Measurements from ENCODE around the gene RASSF8.

RASSF8 gene

DNA sequence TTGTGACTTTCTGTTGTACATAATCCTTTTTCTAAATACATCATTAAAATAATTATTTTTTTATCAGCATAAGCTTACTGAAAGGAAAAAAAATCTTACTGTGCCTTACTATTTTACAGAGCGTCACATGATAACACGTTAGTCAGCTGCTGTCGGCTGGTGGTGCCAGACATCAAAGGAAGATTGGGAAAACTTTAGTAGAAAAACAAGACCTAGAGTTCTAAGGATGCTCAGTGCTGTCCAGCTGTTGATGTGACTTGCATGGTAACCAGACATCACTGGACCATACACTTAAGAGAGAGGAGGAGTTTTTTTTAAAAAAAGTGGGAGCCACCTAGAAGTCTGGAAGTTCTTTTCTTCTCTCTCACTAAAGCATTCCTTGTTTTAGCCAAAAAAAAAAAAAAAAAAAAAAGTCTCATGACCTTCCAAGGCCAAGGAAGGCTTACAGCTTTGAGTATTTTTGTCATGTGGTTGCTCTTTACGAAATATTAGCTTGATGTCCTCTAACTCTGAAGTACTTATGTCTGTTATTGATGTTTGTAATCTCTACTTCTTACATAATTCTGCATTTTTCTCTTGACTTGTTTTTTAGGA lies 4.5 kb downstream of the RASSF8 start:
- DNase-seq: no peak

DNA sequence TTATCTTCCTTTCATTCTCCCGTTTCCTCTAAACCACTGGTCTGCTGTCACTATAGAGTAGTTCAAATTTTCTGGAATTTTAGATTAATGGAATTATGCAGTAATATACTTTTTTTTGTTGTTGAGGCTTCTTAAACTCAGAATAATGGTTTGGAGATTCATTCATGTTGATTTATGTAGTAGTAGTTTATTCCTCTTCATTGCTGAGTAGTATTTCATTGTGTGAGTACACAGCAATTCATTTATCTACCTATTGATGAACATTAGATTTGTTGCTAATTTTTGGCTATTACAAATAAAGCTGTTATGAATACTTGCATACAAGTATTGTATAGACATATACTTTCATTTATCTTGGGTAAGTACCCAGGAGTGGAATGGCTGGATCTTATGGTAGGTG lies 7.2 kb downstream of the RASSF8 start:
- DNase-seq: no peak

DNA sequence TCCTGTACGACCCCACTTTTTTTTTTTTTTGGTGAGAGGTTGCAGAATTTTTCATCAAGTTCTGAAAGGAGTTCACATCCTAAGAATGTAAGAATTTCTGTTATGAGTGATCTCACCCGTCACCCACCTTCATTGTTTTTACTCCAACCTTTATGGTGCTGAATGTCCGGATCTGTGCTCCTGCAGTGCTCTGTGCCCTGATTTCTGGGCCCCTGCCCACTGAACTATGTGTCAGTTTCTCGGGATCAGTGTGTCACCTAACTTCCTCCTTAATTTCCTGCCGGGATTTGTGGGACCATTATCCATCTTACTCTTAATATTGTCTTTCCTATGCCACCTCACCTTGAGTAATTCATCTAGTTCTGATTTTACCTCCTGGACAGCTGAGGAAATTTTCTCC lies 11.6 kb downstream of the RASSF8 start:
- no peak for DNase-seq

DNA sequence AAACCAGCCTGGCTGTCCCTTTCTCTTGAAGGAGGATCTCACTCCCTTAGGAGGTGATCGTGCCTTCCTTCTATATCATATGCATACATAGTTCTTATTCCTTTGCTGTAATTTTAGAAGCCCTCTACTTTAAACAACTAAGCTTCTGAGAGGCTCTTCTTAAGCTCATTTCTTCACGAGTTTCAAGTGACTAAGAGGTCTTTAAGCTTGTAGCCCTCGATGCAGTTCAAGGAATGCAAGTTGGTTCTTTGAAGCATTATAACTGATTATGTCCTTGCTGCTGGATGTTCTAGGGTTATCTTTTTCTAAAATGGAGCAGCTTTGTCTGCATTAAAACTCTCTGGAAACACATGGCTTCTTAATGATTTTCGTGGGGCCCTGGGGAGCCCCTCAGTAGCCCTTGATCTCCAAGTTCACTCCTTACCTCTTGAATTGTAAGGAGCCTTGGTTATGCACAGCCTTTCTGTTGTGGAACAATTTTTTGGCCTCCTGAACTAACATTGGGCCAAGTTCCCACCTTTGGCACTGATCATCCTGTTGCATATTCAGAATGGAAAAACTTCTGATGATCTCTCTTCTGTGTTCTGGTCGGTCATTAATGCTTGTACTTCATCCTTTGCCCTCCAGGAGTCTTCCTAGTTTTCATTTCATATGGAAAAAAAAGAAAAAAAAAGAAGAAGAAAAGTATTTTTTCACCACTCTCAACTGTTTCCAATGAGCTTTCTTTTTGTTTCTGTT lies 12.6 kb downstream of the RASSF8 start:
- no peak for DNase-seq

DNA sequence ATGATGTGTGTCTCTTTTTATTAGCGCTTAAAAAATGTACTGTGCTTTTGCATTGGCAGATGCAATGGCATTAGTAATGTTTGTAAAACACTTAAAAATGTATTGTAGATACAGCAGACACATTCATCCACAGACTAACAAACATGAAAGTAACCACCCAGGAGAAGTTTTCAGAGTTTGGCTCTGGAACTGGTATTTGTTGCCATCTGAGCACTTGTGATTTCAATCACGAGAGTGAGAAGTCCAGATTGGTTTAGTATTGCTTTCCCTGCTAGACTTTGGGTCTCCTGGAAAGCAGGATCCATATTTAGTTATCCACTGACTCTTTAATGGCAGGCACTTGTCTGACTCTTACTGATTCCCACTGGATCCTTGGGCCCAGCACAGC lies 13.2 kb downstream of the RASSF8 start:
- no peak for DNase-seq

DNA sequence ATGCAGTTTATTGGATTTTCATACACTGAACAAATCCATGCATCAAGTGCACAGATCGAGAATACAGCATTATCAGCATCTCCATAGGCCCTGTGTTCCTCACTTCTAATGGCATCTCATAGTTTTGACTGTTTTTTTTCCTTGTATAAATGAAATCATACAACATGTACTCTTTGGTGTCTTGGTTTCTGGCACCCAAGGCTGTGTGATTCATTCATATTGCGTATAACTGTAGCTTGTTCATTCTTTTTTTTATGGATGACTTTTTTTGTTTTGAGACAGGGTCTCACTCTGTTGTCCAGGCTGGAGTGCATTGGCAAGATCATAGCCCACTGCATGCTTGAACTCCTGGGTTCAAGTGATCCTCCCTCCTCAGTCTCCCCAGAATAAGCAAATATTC lies 14.3 kb downstream of the RASSF8 start:
- DNase-seq: no peak

DNA sequence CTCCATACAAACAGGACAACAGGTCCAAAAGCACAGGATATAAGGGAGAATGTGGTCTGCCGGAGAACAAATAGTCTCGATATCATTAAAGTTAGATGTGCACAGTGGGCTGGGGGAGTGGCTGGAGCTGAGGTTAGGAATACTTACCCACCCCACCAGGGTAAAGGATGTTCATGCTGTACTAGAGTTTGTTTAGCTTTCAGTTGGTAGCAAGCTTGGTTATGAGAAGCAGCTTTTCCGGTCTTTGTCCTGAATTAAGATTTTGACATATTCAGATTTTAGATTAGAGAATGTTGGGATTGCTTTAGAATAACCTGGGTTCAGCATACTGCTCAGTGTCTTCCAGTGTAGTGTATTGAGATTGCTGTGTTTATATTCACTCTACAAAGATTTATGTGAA lies 16.7 kb downstream of the RASSF8 start:
- no peak for DNase-seq

DNA sequence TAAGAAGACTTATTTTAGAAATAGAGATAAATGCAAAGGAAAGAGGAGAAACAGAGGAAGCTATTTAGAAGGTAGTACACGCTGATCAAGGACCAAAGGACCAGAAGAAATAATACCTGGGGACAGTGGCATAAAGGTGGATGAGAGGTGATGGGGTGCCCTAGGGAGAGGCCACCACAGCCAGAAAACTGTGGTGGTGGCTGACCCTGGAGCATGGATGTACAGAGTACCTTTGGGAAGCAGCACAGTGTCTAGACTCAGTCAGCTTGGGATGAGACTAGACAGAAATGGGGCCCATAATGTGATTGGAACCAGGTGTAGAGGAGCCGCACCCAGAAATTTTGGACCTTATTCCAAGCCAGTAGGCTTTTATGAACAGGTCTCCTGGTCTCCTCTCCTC lies 17.2 kb downstream of the RASSF8 start:
- DNase-seq: no peak

DNA sequence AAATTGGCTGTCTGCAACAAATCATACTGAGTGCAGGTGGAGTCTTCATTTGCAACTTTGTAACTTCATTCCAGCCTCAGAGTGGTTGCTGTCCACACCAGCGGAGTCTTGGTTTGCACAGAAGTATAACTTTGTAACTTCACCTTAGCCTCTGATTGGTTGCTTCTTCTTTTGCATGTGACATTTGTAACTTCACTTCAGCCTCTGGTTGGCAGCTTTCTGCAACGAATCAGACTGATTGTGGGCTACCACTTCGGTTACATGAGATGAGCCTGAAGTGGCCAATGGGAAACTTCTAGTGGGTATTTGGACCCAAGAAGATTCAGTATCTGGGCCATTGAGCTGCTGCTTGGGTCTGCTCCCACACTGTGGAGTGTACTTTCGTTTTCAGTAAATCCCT lies 17.8 kb downstream of the RASSF8 start:
- DNase-seq: no peak

DNA sequence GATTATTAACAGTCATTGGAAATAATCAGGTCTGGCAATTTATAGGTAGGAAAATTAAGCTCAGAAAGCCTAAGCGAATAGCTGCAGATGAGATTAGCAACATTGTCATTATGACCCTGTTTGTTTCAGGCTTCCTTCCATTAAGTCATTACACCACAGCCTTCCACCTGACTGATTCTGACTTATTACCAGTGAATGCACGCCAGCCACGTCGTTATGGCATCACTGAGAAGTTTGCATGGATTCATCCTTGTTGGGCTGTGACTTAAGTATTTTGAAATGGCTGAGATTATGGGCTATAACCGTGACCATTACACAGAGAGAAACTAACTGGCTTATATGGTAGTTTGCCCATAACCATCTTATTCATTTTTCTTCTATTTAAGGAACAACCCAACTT lies 18.6 kb downstream of the RASSF8 start:
- no peak for DNase-seq

DNA sequence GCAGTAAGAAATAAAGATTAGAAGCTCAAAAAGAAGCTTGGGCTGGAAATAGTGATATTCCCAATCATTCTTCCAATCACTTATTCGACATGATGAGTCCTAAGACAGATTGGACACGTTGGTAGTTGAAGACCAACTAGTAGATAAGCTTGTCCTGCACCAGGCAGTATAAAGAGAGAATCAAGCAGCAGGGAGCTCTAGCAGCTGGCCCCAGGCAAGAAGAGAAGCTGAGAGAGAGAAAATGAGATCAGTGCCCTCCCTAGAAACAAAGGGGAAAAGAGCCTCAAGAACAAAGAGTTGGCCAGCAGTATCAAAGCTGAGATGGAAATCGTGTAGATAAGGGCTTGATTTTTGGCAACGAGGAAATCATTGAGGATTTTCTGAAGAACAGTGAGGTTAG lies 20.6 kb downstream of the RASSF8 start:
- DNase-seq: no peak

DNA sequence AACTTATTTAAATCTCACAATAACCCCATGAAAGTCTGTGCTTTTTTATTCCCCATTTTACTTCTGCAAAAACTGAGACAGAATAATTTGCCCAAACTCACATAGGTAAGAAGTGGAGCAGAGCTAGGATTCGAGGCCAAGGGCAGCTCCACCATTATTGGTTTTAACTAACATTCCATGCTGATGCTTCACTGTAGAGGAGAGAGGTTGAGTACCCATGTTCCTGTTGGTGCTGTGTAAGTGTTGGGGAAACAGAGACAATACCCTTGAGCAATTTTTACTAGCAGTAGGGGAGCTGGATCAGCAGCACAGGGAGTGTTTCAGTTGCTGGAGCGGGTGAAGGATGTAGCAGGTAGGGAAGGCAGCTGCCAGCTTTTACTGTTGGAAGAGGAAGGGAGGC lies 21.1 kb downstream of the RASSF8 start:
- no peak for DNase-seq

DNA sequence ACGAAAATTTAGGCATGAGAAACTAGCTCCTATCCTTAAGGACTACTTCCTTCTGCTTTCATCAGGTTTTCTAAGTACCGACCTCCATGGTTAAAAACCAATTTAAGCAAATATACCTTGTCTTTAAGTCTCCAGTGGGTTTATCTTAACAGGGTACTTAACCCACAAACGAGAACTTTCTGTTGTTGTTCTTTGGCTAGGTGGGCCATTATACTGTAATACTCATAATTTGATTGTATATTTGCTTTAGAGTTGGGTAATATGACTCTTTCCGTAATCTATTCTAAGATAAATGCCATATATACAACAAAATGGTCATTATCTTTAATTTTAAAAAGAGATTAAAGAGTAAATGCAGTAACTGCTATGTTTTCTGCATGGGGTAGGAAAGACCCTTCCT lies 21.6 kb downstream of the RASSF8 start:
- DNase-seq: no peak

DNA sequence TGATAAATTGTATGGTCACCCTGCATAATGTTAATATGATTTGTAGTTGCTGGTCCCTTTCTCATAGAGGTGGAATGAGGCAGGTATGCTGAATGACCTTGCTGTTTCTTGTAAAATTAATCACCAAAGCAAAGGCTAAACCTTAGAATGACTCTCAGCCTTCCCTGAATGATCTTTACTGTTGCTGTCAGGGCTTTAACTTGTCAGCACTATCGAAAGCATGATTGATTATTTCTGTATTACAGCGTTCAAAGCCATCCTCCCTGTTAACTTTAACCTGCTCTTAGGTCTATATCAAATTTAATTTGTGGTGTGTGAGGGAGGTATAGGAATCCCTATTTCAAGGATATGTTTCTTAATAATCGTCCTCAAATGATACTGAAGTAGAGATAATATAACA lies 23.1 kb downstream of the RASSF8 start:
- DNase-seq: no peak

DNA sequence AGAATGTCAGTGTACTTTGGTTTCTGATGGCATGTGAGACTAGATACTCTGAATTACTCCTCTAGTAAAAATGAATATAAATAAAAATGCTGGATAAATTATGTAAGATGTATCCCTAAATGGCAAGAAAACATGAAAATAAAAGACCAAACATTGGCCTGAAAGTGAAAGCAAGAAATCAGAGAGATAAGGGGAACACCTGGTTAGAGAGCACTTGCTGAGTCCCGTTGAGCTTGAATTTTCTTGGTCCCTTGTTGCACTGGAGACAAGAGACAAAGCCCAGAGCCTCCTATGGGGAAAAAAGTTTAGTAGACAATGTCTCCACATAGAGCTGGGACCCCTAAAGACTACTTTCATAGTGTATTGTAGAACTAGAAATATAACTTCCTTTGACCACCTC lies 23.9 kb downstream of the RASSF8 start:
- no peak for DNase-seq

DNA sequence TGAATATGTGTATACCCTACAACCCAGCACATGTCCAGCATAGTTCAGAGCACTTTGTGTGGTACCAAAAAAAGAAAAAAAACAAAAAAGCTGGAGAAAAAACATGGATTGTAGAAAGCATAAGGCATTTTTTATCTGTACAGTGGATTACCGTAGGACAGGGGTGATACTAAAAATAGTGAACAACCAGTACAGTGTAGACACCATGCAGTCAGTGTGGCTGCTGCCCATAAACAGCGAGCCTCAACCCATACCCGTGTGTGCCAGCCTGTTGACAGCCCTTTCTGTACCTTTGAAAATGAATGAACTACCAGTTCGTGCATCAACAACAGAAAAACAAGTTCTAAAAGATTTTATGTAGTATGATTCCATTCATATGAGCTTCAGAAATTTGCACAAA lies 25.1 kb downstream of the RASSF8 start:
- DNase-seq: no peak

DNA sequence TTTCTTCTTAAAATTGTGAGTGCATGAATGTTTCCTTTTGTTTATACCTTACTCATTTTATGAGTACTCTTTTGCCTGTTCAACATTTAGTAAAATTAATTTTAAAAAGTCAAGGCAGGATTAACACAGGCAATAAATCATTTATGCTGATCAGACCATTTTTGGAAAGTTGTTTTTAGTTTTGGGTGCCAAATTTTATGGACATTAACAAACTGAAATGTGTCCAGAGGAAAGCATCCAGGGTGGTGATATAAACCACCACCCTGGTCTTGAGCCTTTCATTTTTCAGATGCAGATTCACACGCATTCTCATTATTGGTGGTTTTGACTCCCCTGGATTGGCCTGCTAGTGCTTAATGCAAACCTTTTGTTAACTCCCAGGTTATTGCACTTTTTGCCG lies 26.3 kb downstream of the RASSF8 start:
- no peak for DNase-seq

DNA sequence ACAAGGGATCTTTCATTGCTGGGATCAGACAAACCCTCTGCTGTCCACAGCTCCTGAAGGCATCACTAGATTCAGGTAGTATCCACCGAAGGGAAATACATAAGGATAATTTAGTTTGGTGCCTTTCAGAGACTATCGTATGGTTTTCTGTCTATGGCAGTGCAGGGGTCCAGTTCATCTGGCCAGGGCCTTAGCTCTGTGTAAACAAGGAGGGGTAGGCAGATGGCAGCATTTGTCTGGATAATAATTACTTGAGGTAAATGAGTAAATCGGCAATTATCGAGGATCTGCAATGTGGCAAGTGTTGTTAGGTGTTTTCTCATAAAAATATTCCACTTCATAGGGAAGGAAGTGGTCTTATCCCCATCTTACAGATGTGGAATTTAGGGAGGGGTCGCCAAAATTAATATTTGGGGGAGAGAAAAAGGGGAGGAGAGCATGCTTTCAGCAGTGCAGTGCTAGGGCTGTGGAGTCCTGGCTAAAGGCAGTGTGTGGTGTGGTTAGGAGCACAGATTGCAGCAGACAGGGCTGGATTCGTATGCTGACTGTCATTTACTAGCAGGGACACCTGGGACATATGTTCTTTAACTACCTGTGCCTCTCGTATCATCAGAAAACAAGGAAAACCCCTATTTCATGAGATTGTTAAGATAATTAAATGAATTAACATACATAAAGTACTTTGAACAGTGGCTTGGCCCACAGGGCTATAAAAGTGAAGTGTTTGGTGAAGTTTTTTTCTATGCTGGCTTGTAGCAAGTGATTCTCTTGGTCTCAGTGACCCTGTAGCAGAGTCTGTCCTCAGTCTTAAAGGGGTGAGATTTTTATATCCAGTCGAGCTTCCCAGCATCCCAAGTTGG lies 27.1 kb downstream of the RASSF8 start:
- DNase-seq: no peak

DNA sequence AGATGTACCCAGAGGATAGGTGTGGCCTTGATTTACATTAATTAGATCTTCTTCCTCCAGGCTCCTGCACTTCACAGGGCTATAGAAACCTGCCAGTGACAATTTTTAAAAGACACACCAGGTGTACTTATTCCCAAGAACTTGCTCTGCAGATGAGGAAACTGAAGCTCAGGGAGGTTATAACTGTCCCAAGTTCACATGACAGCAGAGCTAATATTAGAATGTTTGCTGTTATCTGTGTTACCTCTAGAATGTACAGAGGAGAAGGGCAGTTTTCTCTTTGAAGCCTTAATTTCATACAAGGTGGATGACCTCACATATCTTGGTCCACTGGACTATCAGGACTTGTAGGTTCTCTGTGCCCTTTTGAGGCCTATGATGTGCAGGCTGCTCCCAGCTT lies 27.7 kb downstream of the RASSF8 start:
- DNase-seq: no peak

DNA sequence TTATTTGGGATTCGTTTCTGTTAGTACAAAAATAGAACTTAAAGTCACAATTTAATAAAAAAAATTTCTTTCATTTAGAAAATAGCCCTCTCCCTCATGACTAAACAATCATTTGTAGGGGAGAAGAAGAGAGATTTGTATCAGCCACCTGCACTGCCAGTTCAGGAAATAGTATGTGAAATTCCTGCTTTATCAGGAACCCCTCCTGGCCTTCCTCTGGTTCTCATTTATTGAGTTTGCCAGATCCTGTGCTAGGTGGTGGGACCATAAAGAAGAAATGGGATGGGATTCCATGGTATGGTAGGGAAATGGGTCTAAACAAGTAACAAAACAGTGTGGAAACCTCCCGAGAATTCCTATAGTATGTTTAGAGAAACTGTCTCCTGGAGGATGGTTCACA lies 30.0 kb downstream of the RASSF8 start:
- DNase-seq: no peak

DNA sequence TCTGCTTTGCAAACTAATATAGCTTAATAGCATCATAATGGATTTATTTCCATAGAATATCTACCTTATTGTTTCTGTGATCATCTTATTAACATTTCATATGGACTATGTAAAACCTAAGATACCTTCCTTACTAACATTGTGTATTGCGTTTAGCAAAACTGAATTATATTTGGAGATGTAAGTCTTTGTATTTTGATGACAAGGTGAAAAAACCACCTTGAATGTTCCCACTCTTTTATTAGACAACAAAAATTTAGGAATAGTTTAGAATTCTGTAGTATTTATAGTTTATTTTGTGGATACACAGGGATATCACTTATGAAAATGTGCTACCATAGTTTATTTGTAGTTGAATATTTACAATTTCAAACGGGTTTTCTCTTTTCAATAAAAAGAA lies 32.0 kb downstream of the RASSF8 start:
- no peak for DNase-seq

DNA sequence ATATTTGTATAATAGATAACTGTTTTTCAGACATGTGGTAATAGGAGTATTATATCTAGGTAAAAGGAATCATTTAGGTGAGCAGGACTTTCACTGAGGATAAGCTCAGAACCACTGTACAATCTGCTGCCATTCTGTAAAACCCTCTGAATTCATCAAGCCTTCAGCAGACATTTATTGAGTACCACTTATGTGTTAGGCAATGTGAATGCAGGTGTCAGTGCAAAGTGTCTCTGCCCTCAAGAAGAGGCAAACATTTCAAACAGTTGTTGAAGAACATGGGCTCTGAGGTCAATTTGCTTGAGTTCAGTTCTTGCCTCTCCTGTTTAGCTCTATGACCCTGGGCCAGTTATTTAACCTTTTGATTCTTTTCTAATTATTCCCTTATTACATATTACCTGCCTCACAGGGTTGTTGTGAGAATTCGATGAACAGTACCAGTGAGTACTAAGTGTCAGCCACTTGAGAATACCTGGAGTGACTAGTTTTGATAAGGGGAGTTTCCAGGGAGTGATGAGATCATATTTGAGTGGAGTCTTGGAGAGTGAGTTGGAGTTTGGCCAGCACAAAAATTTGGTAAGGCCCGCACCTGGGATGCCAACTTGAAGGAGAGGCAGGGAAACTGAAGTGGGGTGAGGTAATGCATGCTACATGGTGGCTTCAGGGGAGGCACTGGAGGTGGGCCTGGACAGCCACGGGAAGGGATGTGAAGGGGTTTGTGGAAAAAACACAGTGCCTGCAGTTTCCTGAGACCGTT lies 33.7 kb downstream of the RASSF8 start:
- DNase-seq: no peak

DNA sequence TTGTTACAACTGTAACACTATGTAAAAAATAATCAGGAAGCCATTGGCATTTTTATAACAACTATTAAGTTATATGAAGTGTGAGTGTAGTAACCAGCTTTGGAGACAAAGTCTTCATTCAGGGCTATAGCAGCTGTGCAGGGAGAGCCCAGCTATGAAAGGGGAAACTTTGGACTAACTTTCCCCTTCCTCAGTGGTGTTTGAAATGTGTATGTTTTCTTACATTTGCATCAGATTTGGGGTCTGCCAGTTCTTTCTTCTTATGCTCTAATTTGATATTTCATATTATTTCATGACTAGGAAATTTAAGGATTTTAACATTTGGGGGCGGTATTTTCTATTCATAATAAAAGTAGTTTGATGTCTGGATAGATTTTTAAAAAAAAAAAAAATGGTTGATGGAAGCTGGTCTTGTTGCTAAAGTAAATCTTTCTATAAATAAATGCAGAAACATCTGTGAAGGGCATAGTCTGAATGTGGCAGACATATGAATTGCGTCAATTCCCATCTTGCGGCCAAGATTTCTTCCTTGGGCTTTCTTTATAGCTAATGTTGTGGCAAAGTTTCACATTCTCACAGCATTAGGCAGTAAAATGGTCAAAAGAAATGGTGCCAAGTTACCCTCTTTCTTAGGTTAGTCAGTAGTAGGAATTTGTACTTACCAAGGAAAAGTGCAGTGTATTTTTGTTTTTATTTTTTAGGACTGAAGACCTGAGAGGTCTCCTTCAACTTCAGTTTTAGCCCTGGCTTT lies 35.6 kb downstream of the RASSF8 start:
- no peak for DNase-seq
